GM19438 (cell line): ENCODE data around the gene IFITM2.
"Not testable (repeated sequence)": the region's sequence is repeated elsewhere in the genome, so short reads cannot be mapped to it uniquely, and the experiment has no call there.

Experiments
- ATAC-seq: cut with Tn5 transposase; IDR thresholded peaks from one replicate; pipeline ENCODE4 v1.9.1; 2021; ENCODE audit warnings: low read depth; ENCODE audit not compliant: unreplicated experiment

Gene IFITM2

DNA sequence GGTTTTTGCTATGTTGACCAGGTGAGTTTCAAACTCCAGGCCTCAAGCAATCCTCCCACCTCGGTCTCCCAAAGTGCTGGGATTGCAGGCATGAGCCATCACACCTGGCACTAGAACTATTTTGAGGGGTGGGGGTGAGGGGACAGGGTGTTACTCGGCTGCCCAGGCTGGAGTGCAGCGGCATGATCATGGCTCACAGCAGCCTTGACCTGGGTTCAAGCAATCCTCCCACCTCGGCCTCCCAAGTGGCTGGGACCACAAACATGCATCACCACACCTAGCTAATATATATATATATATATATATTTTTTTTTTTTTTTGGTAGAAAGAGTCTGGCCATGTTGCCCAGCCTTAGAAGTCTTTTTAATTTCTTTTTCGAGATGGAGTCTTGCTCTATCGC lies 30.1 kb downstream of the IFITM2 start:
- no peak for ATAC-seq

DNA sequence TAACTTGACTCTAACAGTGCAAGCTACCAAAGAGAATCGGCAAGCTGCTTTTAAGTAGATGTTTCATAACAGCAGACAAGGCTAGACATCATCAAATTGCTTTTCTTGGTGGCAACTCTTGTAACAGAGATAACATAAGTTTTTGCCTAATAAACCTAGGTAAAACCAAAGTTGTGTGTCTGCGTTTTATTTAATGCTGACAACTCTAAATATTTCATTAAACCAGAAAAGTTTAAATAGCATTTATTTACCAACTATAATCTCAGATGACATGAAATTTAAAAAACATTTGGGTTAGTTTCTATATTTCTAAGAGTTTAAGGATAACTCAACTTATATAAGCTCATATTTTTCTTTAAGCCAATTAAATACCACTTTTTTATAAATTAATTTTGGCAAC lies 32.3 kb downstream of the IFITM2 start:
- ATAC-seq = no peak

DNA sequence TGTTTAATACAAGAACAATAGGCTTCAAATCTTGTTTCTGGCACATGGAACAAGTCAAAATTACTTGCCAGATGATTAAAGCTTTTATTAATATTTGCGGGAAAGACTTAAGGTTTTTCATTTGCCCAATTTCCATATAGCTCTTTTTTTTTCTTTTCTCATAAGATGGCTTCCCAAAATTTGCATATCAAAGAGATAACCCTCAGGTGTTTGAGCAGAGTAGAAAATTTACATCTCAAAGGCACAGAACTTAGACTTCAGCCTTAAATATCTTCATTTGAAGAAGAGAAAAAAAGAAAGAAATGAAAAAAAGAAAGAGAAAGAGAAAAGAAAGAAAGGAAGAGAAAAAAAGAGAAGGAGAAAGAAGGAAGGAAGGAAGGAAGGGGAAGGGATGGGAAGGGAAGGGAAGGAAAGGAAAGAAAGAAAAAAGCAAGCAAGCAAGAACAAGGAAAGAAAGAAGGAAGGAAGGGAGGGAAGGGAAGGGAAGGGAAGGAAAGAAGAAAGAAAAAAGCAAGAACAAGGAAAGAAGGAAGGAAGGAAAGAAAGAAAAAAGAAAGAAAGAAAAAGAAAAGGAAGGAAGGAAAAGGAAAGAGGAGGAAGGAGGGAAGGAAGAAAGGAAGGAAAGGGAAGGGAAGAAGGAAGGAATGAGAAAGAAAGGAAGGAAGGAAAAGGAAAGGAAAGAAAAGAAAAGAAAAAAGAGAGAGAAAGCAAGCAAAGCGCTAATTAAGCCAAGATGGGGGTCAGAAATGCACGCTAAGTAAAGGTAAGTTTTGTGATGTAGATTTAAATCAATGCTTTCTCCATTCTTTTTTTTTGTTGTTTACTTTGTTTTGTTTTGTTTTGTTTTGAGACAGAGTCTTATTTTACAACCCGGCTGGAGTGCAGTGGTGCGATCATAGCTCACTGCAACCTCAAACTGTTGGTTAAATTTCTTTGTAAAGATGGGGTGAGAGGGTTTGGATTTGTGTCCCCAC lies 33.2 kb downstream of the IFITM2 start:
- no peak for ATAC-seq

DNA sequence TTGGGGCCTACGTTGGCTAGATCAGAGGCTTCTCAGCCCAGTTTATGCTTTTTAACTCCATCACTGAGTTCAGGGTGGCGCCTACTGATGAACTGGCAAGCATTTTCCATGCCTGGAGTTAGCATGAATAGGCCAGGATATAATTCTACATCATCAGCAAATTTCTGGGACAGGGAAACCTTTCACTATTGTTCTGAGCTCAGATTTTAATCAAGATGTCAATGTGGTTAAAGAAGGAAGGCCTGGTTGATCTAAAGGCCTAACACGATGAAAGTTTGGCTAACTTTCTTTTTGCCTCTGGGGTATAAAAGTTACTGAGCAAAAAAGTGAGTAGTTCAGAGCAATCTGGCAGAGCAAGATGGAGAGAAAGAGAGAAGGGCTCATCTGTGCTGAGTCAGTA lies 34.7 kb downstream of the IFITM2 start:
- no peak for ATAC-seq

- ATAC-seq = no peak
Observed at GRCh38 chr11:344836-345578, 37.4 kb downstream of the IFITM2 start.

DNA sequence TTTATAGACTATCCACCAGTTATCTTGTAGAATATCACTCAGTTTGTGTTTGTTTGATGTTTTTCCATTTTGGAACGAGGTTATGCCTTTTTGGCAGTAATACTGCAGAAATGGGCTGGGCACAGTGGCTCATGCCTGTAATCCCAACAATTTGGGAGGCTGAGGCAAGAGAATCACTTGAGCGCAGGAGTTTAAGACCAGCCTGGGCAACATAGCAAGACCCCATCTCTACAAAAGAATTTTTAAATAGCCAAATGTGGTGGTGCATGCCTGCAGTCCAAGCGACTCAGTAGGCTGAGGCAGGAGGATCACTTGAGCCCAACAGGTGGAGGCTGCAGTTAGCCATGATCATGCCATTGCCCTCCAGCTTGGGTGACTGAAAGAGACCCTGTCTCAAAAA lies 38.9 kb downstream of the IFITM2 start:
- no peak for ATAC-seq

DNA sequence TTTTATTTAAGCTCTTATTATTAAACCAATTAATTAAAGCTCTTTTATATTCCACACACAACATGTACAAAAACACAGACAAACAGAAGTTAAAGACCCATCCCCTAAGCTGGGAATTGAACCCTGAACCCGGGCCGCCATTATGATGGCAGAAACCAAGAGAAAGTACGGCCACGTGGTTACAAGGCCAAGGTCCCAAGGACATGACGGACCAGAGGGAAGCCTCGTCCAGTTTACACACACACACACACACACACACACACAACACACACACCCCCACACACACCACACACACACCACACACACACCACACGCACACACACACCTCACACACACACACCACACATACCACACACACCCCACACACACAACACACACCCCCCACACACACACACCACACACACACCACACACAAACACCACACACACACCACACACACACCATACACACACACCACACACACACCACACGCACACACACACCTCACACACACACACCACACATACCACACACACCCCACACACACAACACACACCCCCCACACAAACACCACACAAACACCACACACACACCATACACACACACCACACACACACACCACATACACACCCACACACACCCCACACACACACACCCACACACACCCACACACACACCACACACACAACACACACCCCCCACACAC lies 41.8 kb downstream of the IFITM2 start:
- ATAC-seq = not testable (repeated sequence)

DNA sequence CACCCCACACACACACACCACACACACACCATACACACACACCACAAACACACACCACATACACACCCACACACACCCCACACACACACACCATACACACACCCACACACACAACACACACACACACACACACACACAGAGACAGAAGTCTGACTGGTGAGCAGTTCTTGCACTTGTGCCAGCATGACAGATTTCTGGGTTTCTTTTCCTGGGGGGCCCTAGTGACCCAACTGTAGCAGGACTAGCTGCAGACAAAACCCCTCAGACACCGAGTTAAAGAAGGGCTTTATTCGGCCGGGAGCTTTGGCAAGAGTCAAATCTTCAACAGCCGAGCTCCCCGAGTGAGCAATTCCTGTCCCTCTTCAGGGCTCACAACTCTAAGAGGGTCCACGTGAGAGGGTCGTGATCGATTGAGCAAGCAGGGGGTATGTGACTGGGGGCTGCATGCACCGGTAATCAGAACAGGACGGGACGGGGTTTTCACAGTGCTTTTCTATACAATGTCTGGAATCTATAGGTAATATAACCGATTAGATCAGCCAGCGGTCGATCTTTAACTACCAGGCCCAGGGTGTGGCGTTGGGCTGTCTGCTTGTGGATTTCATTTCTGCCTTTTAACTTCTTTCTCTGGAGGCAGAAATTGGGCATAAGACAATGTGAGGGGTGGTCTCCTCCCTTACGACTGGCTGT lies 42.6 kb downstream of the IFITM2 start:
- ATAC-seq = not testable (repeated sequence)

DNA sequence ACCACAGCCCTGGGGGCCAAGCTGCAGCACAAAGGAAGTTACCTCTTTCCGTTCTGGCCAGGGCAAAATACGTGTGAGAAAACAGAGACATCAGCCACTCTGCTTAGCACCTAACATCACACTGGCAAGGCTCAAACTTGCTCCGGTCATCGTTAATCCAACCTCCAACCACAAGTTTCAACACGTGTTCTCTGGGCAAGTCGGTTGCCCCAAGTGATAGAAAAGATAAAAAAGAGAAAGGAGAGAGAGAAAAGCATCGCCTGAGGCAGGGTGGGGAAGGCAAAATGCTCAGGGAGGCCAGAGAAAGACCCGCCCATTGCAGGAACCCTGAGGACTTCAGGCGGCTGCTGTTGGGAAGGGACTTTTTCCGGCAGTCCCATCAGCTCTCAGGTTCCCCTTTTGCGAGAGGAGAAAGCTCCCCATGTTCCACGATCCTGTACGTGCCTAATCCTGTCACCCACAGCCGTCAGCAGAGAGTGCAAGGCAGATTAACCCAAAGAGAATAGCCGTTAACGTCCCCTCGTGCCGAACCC lies 43.2 kb downstream of the IFITM2 start:
- ATAC-seq = no peak

- ATAC-seq = no peak
Observed at GRCh38 chr11:351411-351810, 43.8 kb downstream of the IFITM2 start.

DNA sequence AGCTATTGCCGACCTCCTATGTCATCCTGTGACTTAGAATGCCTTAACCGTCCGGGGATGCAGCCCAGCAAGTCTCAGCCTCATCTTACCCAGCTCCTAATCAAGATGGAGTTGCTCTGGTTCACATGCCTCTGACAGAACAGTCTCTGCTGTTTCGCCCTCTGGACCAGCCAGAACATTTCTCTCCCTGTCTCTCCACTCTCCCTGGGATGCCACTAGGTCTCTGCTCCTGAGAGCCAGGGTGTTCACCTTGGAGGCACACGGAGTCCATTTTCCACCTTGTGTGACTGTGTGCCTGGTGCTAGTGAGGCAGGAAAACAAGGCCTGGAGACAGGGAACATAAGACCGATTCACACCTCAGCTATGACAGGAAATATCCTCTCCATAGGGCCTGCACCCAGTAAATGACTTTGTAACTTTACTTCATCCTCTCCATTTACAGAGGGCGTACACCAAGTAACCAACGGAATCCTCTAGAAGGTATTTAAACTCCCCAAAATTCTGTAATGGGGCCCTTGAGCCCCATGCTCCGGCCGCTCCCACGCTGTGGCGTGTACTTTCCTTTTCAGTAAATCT lies 44.9 kb downstream of the IFITM2 start:
- ATAC-seq = no peak

DNA sequence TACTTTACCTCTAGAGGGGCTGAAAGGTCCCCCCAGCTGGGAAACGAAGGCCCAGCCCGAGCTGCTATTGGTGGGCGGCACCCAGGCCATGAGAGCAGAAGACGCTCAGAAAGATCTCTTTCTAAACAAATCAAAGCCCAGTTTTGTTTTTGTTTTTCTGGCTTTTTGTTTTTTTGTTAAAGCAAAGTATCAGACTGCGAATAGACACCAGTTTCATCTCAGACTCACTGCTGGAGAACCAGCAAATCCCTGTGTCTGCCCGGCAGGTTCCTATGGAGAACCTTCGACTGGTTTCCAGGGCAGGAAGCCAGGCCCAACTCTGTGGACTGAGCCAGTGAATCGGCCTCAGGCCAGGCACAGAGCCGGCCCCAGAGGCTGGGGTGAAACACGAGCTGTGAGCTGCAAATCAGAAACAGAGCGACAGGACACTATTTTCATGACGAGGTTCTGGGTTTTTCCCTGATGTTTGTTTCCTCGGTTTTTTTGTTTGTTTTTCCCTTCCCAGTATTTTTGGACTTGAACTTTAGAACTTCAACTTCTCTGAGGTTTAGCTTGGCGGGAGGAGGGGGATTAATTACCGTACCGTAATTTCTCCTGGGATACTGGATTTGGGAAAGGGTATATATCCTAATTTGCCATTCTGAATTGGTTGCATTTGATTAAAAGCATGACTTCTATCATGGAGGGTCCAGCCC lies 45.7 kb downstream of the IFITM2 start:
- no peak for ATAC-seq

DNA sequence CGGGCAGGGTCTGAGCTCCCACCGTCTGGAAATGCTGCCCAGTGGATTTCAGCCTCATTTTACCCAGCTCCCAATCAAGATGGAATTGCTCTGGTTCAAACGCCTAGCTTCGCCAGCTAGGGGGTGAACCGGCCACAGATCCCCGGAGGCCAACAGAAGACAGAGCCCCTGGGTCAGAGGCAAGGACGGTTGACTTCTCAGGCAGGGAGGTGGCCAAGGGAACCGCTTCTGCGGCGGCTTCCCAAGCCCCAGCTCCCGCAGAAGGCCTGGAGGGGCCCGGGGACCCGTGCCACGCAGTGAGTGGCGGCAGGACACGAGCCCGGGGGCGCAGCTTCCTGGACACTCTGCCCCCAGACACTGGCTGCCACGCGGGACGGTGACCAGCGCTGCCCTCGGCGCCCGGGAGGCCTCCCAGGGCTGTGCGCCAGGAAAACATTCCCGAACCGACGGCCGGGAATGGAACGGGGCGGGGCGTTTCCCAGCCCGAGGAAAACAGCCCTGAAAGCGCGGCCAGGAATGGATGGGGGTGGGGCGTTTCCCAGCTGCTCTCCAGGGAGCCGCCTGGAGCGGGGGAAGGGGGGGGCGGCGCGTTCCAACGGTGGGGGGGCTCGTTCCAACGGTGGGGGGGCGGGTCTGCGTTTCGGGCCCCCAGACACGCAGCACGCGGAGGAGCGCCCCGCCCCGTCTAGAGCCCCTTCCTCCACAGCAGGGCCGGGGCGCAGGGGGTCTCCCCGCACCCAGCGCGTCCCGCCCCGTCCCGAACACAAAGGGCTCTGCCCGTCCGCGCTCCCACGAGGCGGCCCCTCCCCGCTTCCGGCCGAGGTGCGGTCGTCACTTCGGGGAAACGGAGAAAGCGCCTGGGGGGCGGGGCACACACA lies 48.2 kb downstream of the IFITM2 start:
- ATAC-seq = peak; percentile 47

DNA sequence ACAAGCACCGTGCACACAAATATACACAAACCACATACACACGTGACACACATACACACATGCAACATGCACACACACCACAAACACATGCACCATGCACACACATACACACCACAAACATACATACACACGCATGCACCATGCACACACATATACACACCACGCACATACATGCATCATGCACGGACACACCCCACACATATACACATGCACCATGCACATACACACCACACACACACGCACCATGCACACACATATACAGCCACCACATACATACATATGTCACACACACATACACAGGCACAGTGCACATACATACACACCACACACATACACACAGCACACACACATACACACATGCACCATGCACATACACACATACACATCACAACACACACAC lies 49.0 kb downstream of the IFITM2 start:
- ATAC-seq = no peak

DNA sequence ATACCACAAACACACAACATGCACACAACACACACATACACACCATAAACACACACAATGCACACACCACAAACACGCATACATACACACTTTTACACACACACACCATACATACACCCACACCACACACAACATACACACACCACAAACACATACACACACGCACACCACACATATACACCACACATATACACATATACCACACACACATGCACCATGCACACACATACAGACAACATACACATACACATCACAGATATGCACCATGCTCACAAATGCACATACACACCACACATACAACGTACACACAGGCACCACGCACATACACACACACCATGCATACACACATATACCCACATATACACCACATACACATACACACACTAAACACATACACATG lies 50.0 kb downstream of the IFITM2 start:
- no peak for ATAC-seq

- no peak for ATAC-seq
Observed at GRCh38 chr11:358129-358800, 50.6 kb downstream of the IFITM2 start.
